RCC 7860 (cell line): ENCODE results near the gene STXBP5L.
"Not testable (repeated sequence)": the region's sequence is repeated elsewhere in the genome, so short reads cannot be mapped to it uniquely, and the experiment has no call there.

ENCODE experiments used
- DNase-seq: peaks from one replicate; pipeline ENCODE4 v3.0.0-alpha.2; 2015; ENCODE audit warnings: low spot score
- FAIRE-seq: peaks from 2 replicates; lab custom pipeline; 2012; peaks lifted over from hg19 to GRCh38; lab: Jason Lieb, UNC

STXBP5L gene

DNA sequence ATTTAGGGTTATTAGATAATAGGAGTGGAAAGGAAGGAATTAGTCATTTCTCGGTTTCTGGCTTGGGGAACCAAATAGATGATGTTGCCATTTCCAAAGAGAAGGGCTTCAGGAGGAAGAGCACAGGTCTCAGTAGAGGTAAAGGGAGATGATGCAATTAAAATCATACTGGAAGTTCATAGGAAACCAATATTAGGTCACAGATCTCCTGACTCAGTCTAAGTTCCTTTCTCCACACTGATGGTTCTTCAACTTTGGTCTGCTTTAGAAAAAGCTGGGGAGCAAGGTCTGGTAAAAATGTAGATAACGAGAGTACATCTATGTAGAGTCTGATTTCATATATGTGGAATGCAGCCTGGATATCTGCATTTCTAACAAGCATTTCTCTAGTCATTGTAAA is 506.9 kb downstream of the STXBP5L start:
- FAIRE-seq (no peak), DNase-seq (no peak)

DNA sequence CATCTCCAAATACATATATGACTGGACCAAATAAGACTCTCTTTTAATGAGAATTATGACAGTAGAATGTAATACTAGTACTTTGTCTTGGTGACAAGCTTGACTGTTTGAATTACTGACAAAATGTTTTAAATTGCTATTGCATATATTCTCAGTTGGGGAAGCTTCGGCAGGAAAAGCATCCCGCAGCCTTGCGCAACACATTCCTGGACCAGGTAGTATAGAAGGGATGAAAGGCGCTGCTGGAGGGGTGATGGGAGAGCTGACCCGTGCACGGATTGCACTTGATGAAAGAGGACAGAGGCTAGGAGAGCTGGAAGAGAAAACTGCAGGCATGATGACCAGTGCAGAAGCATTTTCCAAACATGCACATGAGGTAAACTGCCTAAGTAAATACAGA is 510.2 kb downstream of the STXBP5L start:
- no peak for FAIRE-seq
- DNase-seq, result no peak

DNA sequence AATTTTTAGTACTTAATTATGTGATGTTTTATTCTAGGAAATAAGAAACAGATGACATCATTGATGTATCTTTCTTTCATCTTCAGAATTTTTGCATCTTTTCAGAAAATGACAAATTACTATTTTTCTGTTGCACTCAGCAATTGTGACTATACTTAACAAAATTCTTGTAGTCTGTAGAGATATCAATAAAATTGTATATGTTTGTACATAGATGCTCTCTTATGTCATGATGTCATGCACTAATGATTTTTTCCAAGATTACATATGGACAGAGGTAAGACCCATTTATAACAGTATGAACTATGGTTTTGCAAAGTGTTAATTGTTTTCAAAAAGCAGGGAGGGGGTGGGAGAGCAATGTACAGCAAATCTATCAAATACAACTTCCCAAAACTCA is 516.5 kb downstream of the STXBP5L start:
- DNase-seq, result no peak
- FAIRE-seq, result no peak

DNA sequence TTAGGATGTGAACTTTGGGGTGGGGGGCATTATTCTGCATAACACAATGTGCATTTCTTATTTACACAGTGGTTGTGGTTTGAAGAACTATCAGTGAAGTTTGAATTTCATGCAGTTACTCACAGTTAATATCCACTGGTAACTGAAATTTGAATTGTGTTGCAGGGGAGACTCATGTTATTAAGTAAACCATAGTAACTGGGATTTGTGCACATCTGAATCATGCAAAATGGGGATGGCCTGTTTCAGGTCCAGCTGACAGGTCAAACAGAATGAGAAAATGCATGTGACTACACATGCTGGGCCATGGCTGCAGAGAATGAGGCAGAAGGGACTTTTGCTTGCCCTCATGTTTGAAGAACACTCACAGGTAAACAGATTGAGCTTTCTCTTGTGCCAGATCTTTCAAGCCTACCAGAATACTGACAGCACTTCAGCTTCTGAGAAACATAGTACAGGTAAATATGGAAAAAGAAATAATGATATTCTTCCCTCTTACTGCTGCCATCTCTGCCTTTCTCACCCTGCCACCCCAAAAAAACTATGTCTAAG is 522.7 kb downstream of the STXBP5L start:
- no peak for FAIRE-seq
- no peak for DNase-seq

DNA sequence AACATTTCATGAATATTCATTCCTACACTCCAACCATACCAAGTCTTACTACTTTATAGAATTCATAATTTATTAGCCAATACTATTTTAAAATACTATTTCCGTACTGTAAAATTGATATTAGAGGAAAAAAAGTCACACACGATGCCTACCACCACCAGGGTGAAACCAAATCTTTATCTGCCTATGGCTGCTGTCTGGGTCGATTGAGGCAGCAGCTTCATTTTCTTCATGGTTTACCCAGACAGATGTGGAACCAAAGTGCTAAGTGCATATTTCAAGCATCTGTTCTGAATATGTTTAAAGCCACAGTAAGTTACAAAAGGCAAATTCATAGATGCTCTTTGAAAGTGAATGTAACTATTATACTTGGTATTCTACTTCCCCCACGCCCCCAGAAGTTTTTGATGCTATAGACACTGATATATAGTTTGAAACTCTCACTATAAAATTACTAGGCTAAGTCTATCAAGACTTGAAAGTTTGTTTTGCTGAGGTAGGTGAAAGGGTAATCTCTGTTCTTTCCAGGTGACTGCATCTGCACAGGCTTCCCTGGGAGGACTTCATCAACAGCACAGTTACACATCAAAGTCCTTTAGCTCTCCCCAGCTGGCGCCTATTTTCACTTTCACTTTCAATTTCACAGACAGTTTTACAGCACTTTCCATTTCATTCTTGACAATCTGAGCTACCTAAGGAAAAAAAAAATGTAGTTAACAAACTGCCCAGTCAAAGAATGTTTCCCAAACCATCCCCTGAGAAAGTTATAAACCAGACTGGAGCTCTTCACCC is 523.9 kb downstream of the STXBP5L start:
- DNase-seq, result peak; percentile 60
- FAIRE-seq, result peak; percentile 74

DNA sequence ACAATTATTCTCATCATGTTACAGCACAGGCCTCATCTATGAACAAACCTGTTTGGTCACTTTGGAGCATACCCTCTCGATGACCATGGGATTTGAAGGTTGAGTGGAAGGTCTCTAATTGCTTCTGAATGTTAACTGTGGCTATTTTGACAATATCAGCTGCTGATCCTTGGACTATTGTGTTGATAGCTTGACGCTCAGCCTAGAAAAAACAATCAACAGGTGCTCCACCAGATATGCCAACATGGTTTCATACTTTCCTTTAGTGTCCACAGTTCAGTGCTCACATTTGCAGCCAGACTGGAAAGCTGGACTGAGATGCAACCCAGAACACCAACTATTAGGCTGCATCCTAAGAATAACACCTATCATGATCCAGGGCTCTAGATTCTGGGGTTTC is 528.1 kb downstream of the STXBP5L start:
- no peak for FAIRE-seq
- no peak for DNase-seq

DNA sequence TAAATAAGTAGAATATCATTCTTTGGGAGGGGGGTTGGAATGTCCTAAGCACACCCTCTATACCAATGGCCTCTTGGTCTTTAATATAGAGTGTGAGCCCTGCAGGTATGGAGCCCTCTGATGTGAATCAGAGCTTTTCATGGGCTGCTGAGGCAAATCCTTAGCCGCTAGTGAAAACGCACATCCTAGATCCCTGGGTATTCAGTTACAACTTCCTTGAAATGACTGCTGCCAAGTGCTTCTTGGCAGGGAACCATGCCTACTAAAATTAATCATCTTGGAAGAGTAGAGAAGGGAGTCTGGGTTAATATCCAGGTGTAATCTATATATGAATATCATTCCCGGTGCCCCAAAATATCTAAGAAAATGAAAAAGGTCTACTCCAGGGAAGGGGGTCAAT is 528.6 kb downstream of the STXBP5L start:
- no peak for FAIRE-seq
- no peak for DNase-seq

DNA sequence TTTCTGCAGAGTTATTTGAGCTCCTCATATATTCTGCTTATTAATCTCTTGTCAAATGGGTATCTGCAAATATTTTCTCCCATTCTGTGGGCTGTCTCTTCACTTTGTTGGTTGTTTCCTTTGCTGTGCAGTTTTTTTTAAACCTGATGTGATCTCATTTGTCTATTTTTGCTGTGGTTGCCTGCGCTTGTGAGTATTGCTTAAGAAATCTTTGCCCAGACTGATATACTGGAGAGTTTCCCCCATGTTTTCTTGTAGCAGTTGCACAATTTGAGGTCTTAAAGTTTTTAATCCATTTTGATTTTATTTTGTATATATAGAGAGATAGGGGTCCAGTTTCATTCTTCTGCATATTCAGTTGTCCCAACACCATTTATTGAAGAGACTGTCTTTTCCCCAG is 535.5 kb downstream of the STXBP5L start:
- no peak for FAIRE-seq

DNA sequence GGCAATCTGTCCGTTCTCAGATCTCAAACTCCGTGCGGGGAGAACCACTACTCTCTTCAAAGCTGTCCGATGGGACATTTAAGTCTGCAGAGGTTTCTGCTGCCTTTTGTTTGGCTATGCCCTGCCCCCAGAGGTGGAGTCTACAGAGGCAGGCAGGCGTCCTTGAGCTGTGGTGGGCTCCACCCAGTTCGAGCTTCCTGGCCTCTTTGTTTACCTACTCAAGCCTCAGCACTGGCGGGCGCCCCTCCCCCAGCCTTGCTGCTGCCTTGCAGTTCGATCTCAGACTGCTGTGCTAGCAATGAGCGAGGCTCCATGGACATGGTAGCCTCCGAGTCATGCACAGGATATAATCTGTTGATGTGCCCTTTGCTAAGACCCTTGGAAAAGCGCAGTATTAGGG is 543.7 kb downstream of the STXBP5L start:
- not testable (repeated sequence) for DNase-seq, FAIRE-seq

More for the DNA sequence above, 535.5 kb downstream of the STXBP5L start:
- no peak for DNase-seq

DNA sequence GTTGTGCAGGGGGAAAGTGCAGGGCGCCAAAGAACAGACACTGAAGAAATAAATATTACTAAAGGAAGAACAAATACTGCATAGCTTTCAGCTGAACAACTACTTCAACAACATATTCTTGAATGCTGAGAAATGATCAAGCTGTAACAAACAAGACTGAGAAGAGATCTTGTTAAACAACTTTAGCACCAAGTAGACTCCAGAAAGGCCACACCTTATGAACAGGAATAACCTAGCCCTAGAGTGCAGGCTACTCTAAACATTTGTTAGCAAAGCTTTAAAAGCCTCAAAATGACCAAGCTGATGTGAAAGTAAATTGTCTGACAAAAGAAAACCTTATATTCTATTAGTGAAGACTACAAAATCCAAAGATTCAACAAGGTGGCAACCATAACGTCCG is 554.6 kb downstream of the STXBP5L start:
- FAIRE-seq (no peak), DNase-seq (no peak)

DNA sequence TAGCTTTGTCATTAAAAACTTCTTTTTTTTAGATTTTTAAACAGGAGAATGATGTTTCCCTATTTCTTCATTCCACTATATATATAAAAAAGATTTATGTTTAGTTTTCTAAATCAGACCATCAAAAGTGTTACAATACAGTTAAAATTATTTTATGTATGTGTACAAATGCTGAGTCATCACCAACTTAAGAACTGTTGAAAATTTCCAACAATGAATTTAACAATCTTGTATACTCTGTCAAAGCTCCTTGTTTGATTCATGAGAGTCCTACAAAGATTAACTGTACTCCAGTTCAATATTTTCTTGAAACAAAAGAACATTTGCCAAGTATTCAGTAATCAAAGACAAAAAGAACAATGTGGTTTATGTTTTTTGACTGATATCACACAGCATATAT is 555.7 kb downstream of the STXBP5L start:
- FAIRE-seq (peak; percentile 56), DNase-seq (no peak)

DNA sequence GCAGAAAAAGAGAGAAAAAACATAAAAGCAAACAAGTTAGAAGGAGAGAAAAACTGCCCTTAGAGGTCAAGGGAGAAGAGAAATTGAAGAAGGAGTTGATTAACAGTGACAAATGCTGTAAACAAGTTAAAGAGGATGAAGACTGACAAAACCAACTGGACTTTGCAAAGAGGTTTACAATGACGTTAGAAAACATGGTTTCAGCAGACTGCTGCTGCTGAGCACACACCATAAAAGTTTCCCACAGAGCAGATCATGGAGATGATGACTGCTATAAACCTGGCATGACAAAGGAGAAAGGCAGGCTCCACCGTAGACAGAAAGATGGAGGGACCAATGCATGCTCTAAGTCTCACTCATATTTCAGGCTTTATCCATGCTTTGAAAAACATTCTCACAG is 559.1 kb downstream of the STXBP5L start:
- FAIRE-seq (no peak), DNase-seq (no peak)

DNA sequence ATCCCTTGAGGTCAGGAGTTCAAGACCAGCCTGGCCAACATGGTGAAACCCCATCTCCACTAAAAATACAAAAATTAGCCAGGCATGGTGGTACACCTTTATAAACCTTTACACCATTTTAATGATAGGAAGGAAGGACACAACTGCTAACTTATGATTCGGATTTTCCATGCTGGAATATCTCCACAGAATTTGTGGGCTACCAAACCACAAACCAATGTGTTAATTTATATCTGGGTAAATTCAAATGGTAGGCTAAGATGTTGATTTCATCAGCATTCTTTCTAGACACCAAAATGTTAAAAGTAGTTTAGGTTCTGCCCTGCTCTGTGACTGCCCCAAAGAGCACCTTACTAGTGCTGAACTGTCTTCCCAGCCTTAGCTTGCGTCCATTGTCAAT is 565.0 kb downstream of the STXBP5L start:
- DNase-seq, result no peak
- no peak for FAIRE-seq
